HL-60 (cell line): ENCODE results near the gene MED7.

Source experiments
- DNase-seq, 2 experiments: peaks; one replicate each; pipeline ENCODE4 v3.0.0-alpha.2; 2010 to 2020; ENCODE audit warnings: low read depth in 1 of 2, low spot score in 1 of 2
- H3K27ac ChIP-seq: fragments of 250-450 bp; sonication (Bioruptor Pico); replicated peaks from 2 replicates; pipeline ENCODE4 v1.5.1; 2020; ENCODE audit warnings: mild to moderate bottlenecking, moderate library complexity
- H3K27me3 ChIP-seq: fragments of 250-450 bp; sonication (Bioruptor Pico); 2 replicates; pipeline ENCODE4 v1.5.1; 2021; ENCODE audit warnings: mild to moderate bottlenecking, moderate library complexity; ENCODE audit not compliant: insufficient read depth, poor library complexity, severe bottlenecking
- H3K4me3 ChIP-seq: replicated peaks from 2 replicates; pipeline ENCODE4 v1.5.1; 2011; ENCODE audit warnings: mild to moderate bottlenecking, control low read depth, low read length; ENCODE audit not compliant: insufficient read depth
- CTCF ChIP-seq: IDR thresholded peaks from one replicate; pipeline ENCODE4 v1.5.1; 2011; ENCODE audit warnings: low read length, control low read depth, inconsistent platforms; ENCODE audit not compliant: insufficient read depth
- GABPA ChIP-seq: IDR thresholded peaks from 2 replicates; pipeline ENCODE4 v1.6.1; 2012; ENCODE audit warnings: low read depth
- POLR2AphosphoS5 ChIP-seq: IDR thresholded peaks from 2 replicates; pipeline ENCODE4 v1.6.1; 2012; ENCODE audit warnings: low read depth
- REST ChIP-seq: IDR thresholded peaks from 2 replicates; pipeline ENCODE4 v1.6.1; 2012; ENCODE audit warnings: low read depth; ENCODE audit not compliant: insufficient replicate concordance
- SPI1 ChIP-seq: IDR thresholded peaks from 2 replicates; pipeline ENCODE4 v1.6.1; 2012; ENCODE audit warnings: low read depth, mild to moderate bottlenecking, borderline replicate concordance
- long read RNA-seq: library from polyadenylated mRNA; unstranded; transcript quantifications from one replicate; pipeline ENCODE4 v2.0.0, GENCODE V29; 2020

Gene MED7
- long read RNA-seq, transcript MED7-201 (2 exons, 2,402 nt), result major isoform, 25 of 34 reads
- long read RNA-seq, transcript MED7-202 (2 exons, 1,382 nt), result minor isoform, 6 of 34 reads
- long read RNA-seq, partial matches to known transcripts, result 0 of 34 reads
- long read RNA-seq, other reads (novel, unspliced or antisense), result 3 of 34 reads

- TF ChIP-seq SPI1 (peak; percentile 42; the same call in 1 of the 2 replicates), GABPA (peak; percentile 86), POLR2AphosphoS5 (peak; percentile 93), CTCF (no peak), REST (peak; percentile 74)
- peak; percentile 96 to 99 for DNase-seq
- H3K27me3 ChIP-seq, result no peaks in the 10 kb centered on the region
- H3K4me3 ChIP-seq, result peak within 1 kb of the TSS; percentile 73
- H3K27ac ChIP-seq, result peak within 1 kb of the TSS; percentile 96
Observed at GRCh38 chr5:157142317-157143126, at the start of gene MED7. MED7 (minus strand) TSS chr5:157142865; CDS start chr5:157139431, 3,434 bp downstream.

GRCh38 chr5:157189223-157189622 is 46.6 kb upstream of the MED7 start:
- DNase-seq, result no peak
- no peak overlapping the region for H3K4me3 ChIP-seq
- no peak for TF ChIP-seq CTCF
- no peak for TF ChIP-seq REST
- TF ChIP-seq GABPA, result no peak
- no peak for TF ChIP-seq POLR2AphosphoS5
- no peak for TF ChIP-seq SPI1
- H3K27me3 ChIP-seq, result peaks cover 4% of the 10 kb centered on the region
- H3K27ac ChIP-seq, result no peak overlapping the region

GRCh38 chr5:157188270-157188669 is 45.6 kb upstream of the MED7 start:
- TF ChIP-seq CTCF (no peak), REST (no peak), POLR2AphosphoS5 (no peak), GABPA (no peak), SPI1 (no peak)
- Histone ChIP-seq H3K27me3 (peaks cover under 1% of the 10 kb centered on the region), H3K27ac (no peak overlapping the region), H3K4me3 (no peak overlapping the region)
- DNase-seq, result no peak
